ENCODE measurements around the gene TMEM41B.
A peak's percentile ranks its signal among the peaks of the same experiment; 100 is the strongest.
"Not testable (repeated sequence)": the region's sequence is repeated elsewhere in the genome, so short reads cannot be mapped to it uniquely, and the experiment has no call there.

TMEM41B gene

GRCh38 chr11:9351321-9351881, 37.0 kb upstream of the TMEM41B start:
- Histone ChIP-seq H3K9ac (no peak overlapping the region), H3K4me1 (ENCODE audit: low read depth, poor library complexity, severe bottlenecking) (peaks cover 5% of the 10 kb centered on the region), H3K27ac (no peak overlapping the region), H3K4me3 (IDR thresholded peaks at IDR 0.05; ENCODE audit: insufficient read depth, low read depth, low read length) (no peak overlapping the region), H2AFZ (ENCODE audit: low read depth) (no peak overlapping the region), H3K79me2 (ENCODE audit: insufficient read depth, low read depth) (no peaks in the 10 kb centered on the region), H4K20me1 (ENCODE audit: insufficient read depth) (no peaks in the 10 kb centered on the region), H3K4me2 (no peak overlapping the region), H3K27me3 (ENCODE audit: insufficient read depth, low read depth) (no peaks in the 10 kb centered on the region), H3K36me3 (ENCODE audit: insufficient read depth) (no peaks in the 10 kb centered on the region)
- TF ChIP-seq CTCF (conservative IDR thresholded peaks at IDR 0.05; ENCODE audit: low read depth, low read length), result no peak

- H3K27ac ChIP-seq, result not testable (repeated sequence)
Measured at GRCh38 chr11:9347779-9348178, 33.4 kb upstream of the TMEM41B start.

GRCh38 chr11:9347100-9347499, 32.7 kb upstream of the TMEM41B start:
- no peak overlapping the region for H3K27ac ChIP-seq
- H3K4me1 ChIP-seq (ENCODE audit: low read depth, poor library complexity, severe bottlenecking), result peaks cover 5% of the 10 kb centered on the region
- no peak overlapping the region for H3K4me3 ChIP-seq (IDR thresholded peaks at IDR 0.05; ENCODE audit: insufficient read depth, low read depth, low read length)
- no peaks in the 10 kb centered on the region for H4K20me1 ChIP-seq (ENCODE audit: insufficient read depth)
- no peak overlapping the region for H3K4me2 ChIP-seq
- H2AFZ ChIP-seq (ENCODE audit: low read depth), result peak overlapping the region; percentile 18; the same call in 1 of the 2 replicates
- no peaks in the 10 kb centered on the region for H3K36me3 ChIP-seq (ENCODE audit: insufficient read depth)
- no peak overlapping the region for H3K9ac ChIP-seq
- H3K27me3 ChIP-seq (ENCODE audit: insufficient read depth, low read depth), result no peaks in the 10 kb centered on the region
- H3K79me2 ChIP-seq (ENCODE audit: insufficient read depth, low read depth), result no peaks in the 10 kb centered on the region
- no peak for TF ChIP-seq CTCF (conservative IDR thresholded peaks at IDR 0.05; ENCODE audit: low read depth, low read length)

More at GRCh38 chr11:9347779-9348178, 33.4 kb upstream of the TMEM41B start:
- H4K20me1 ChIP-seq (ENCODE audit: insufficient read depth); H3K9ac ChIP-seq; H3K4me1 ChIP-seq (ENCODE audit: low read depth, poor library complexity, severe bottlenecking); H3K36me3 ChIP-seq (ENCODE audit: insufficient read depth); H3K4me2 ChIP-seq; H3K79me2 ChIP-seq (ENCODE audit: insufficient read depth, low read depth); H3K4me3 ChIP-seq (IDR thresholded peaks at IDR 0.05; ENCODE audit: insufficient read depth, low read depth, low read length); H2AFZ ChIP-seq (ENCODE audit: low read depth); H3K27me3 ChIP-seq (ENCODE audit: insufficient read depth, low read depth): not testable (repeated sequence)

- Histone ChIP-seq H3K27ac (no peak overlapping the region), H3K4me2 (no peak overlapping the region), H3K9ac (no peak overlapping the region), H3K4me1 (ENCODE audit: low read depth, poor library complexity, severe bottlenecking) (peaks cover 5% of the 10 kb centered on the region), H2AFZ (ENCODE audit: low read depth) (no peak overlapping the region), H3K36me3 (ENCODE audit: insufficient read depth) (no peaks in the 10 kb centered on the region), H3K4me3 (IDR thresholded peaks at IDR 0.05; ENCODE audit: insufficient read depth, low read depth, low read length) (no peak overlapping the region), H3K79me2 (ENCODE audit: insufficient read depth, low read depth) (no peaks in the 10 kb centered on the region), H3K27me3 (ENCODE audit: insufficient read depth, low read depth) (no peaks in the 10 kb centered on the region), H4K20me1 (ENCODE audit: insufficient read depth) (no peaks in the 10 kb centered on the region)
- TF ChIP-seq CTCF (conservative IDR thresholded peaks at IDR 0.05; ENCODE audit: low read depth, low read length), result no peak
Measured at GRCh38 chr11:9344061-9344680, 29.8 kb upstream of the TMEM41B start.

- Histone ChIP-seq H3K79me2 (ENCODE audit: insufficient read depth, low read depth) (no peaks in the 10 kb centered on the region), H2AFZ (ENCODE audit: low read depth) (no peak overlapping the region), H3K9ac (no peak overlapping the region), H3K27ac (no peak overlapping the region), H3K4me3 (IDR thresholded peaks at IDR 0.05; ENCODE audit: insufficient read depth, low read depth, low read length) (no peak overlapping the region), H3K4me2 (no peak overlapping the region), H3K36me3 (ENCODE audit: insufficient read depth) (no peaks in the 10 kb centered on the region), H4K20me1 (ENCODE audit: insufficient read depth) (no peaks in the 10 kb centered on the region), H3K27me3 (ENCODE audit: insufficient read depth, low read depth) (no peaks in the 10 kb centered on the region), H3K4me1 (ENCODE audit: low read depth, poor library complexity, severe bottlenecking) (no peaks in the 10 kb centered on the region)
- no peak for TF ChIP-seq CTCF (conservative IDR thresholded peaks at IDR 0.05; ENCODE audit: low read depth, low read length)
Measured at GRCh38 chr11:9341638-9342178, 27.3 kb upstream of the TMEM41B start.
